Vagina (tissue), 2 donors: ENCODE measurements around the gene STXBP4.

Experiments used
- POLR2A ChIP-seq, 2 donors: fragments of 450-650 bp; IDR thresholded peaks; one replicate each; pipeline ENCODE4 v1.6.1; 2017; ENCODE audit warnings: antibody characterized with exemption in 2 of 2, mild to moderate bottlenecking in 2 of 2, moderate library complexity in 2 of 2
- TF ChIP-seq, protein P1 (sequence below), 3 experiments: fragments of 450-650 bp in 2 of 3; fragments of 200-600 bp in 1 of 3; sonication (generic) in 1 of 3; IDR thresholded peaks; one replicate each; pipeline ENCODE4 v1.5.1; 2017 to 2019; ENCODE audit warnings: antibody characterized with exemption in 3 of 3, mild to moderate bottlenecking in 2 of 3, moderate library complexity in 2 of 3

- TF ChIP-seq, protein P1, sequence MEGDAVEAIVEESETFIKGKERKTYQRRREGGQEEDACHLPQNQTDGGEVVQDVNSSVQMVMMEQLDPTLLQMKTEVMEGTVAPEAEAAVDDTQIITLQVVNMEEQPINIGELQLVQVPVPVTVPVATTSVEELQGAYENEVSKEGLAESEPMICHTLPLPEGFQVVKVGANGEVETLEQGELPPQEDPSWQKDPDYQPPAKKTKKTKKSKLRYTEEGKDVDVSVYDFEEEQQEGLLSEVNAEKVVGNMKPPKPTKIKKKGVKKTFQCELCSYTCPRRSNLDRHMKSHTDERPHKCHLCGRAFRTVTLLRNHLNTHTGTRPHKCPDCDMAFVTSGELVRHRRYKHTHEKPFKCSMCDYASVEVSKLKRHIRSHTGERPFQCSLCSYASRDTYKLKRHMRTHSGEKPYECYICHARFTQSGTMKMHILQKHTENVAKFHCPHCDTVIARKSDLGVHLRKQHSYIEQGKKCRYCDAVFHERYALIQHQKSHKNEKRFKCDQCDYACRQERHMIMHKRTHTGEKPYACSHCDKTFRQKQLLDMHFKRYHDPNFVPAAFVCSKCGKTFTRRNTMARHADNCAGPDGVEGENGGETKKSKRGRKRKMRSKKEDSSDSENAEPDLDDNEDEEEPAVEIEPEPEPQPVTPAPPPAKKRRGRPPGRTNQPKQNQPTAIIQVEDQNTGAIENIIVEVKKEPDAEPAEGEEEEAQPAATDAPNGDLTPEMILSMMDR (IDR thresholded peaks at IDR 0.05), result no peak
- TF ChIP-seq POLR2A (IDR thresholded peaks at IDR 0.05), result no peak
Measured at GRCh38 chr17:55219934-55220333, 251.4 kb downstream of the STXBP4 start.
